ENCODE data around the gene ZBTB7C.

The ZBTB7C gene

GRCh38 chr18:48033790-48034650 lies 375.2 kb downstream of the ZBTB7C start:
- DNase-seq (ENCODE audit: low spot score) = no peak

- DNase-seq (ENCODE audit: low spot score) = no peak
Measured at GRCh38 chr18:48032876-48033789, 376.1 kb downstream of the ZBTB7C start.

- DNase-seq (ENCODE audit: low spot score) = no peak
Measured at GRCh38 chr18:48031641-48032040, 377.5 kb downstream of the ZBTB7C start.

- peak; percentile 76 for DNase-seq (ENCODE audit: low spot score)
Measured at GRCh38 chr18:48030616-48031480, 378.3 kb downstream of the ZBTB7C start.

GRCh38 chr18:48029296-48029986 lies 379.7 kb downstream of the ZBTB7C start:
- no peak for DNase-seq (ENCODE audit: low spot score)

- DNase-seq (ENCODE audit: low spot score) = no peak
Measured at GRCh38 chr18:48028696-48029095, 380.5 kb downstream of the ZBTB7C start.

GRCh38 chr18:48028081-48028480 lies 381.1 kb downstream of the ZBTB7C start:
- no peak for DNase-seq (ENCODE audit: low spot score)

GRCh38 chr18:48027401-48027963 lies 381.7 kb downstream of the ZBTB7C start:
- peak; percentile 51 for DNase-seq (ENCODE audit: low spot score)

- DNase-seq (ENCODE audit: low spot score) = no peak
Measured at GRCh38 chr18:48026216-48026615, 383.0 kb downstream of the ZBTB7C start.

GRCh38 chr18:48024881-48025660 lies 384.1 kb downstream of the ZBTB7C start:
- DNase-seq (ENCODE audit: low spot score) = no peak

- no peak for DNase-seq (ENCODE audit: low spot score)
Measured at GRCh38 chr18:48024009-48024512, 385.1 kb downstream of the ZBTB7C start.

- DNase-seq (ENCODE audit: low spot score) = peak; percentile 43
Measured at GRCh38 chr18:48023334-48024008, 385.7 kb downstream of the ZBTB7C start.

- peak; percentile 75 for DNase-seq (ENCODE audit: low spot score)
Measured at GRCh38 chr18:48022531-48023329, 386.5 kb downstream of the ZBTB7C start.

- no peak for DNase-seq (ENCODE audit: low spot score)
Measured at GRCh38 chr18:48022021-48022420, 387.2 kb downstream of the ZBTB7C start.

GRCh38 chr18:48021273-48021914 lies 387.8 kb downstream of the ZBTB7C start:
- no peak for DNase-seq (ENCODE audit: low spot score)

GRCh38 chr18:48020337-48021250 lies 388.6 kb downstream of the ZBTB7C start:
- DNase-seq (ENCODE audit: low spot score) = no peak

Data from Ammon's horn (tissue), 1 donor.